ENCODE measurements around the gene FTH1. TPM values are rescaled to one million over a fixed set of nuclear protein-coding genes. Genes with fewer than 3 reads are reported as not detected.

The FTH1 gene
- total and polyA plus RNA-seq, 2 of the 4 experiments (the other 2 are of a cell fraction), result 344 to 2,516 TPM

- TF ChIP-seq RFX5 (IDR thresholded peaks at IDR 0.05; ENCODE audit: low read depth, low read length), result no peak
- no peak for TF ChIP-seq RCOR1 (IDR thresholded peaks at IDR 0.05; ENCODE audit: insufficient replicate concordance, low read length)
Measured at GRCh38 chr11:61955422-61956135, 11.9 kb downstream of the FTH1 start (continued).

DNA sequence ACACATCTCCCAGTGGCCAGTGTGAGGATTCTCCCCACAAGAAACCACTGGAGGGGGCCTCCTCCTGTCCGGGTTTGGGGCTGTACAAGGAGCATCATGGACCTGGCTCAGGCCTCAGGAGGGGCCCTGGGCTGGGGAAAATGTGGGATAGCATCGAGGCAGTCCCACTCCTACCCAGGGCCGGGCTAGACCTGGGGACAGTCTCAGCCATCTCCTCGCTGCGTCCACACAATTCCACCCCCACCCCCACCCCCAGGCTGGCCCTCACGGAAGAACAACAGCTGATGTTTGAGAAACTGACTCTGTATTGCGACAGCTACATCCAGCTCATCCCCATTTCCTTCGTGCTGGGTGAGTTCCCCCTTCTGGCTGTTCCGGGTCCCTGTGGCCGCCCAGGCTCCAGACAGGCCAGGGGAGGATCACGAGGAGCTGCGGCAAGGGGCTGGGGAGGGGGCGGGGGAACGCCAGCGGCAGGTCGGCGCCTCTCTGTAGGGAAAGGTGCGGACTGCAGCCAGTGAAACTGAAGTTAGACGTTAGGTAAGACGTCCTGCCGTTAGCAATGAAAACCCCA, 12.5 kb downstream of the FTH1 start:
- Histone ChIP-seq H3K36me3 (ENCODE audit: control insufficient read depth, insufficient read depth, low read length) (peaks cover 21% of the 10 kb centered on the region; the same call in 1 of the 2 replicates), H3K9me1 (ENCODE audit: insufficient read depth, low read length) (peaks cover 18% of the 10 kb centered on the region), H3K4me1 (ENCODE audit: control insufficient read depth, insufficient read depth, low read length) (peaks cover 11% of the 10 kb centered on the region), H3K9me3 (ENCODE audit: control insufficient read depth, insufficient read depth, low read length) (no peaks in the 10 kb centered on the region), H3K18ac (ENCODE audit: low read depth, low read length) (peak overlapping the region; percentile 90), H2BK15ac (ENCODE audit: low read depth, low read length) (peak overlapping the region; percentile 84; the same call in 2 of the 3 replicates), H4K91ac (ENCODE audit: insufficient read depth, low read depth, low read length) (peak overlapping the region; percentile 85), H3K27ac (ENCODE audit: insufficient read depth, low read length) (peak overlapping the region; percentile 92), H4K20me1 (ENCODE audit: insufficient read depth, low read length) (no peaks in the 10 kb centered on the region), H2AK5ac (ENCODE audit: low read depth, low read length) (peak overlapping the region; percentile 91), H2BK5ac (ENCODE audit: low read depth, low read length, poor library complexity, severe bottlenecking) (peak overlapping the region; percentile 67), H3K4me2 (ENCODE audit: low read depth, low read length) (peak overlapping the region; percentile 57), H3K23ac (ENCODE audit: low read depth, low read length) (peak overlapping the region; percentile 57), H2AFZ (replicated peaks; ENCODE audit: low read length, poor library complexity) (peak overlapping the region; percentile 91), H3K79me1 (ENCODE audit: low read depth in 1 of 2, low read length in 2 of 2) (peaks cover 0 to 24% of the 10 kb centered on the region in 2 experiments; a peak in 3 of 4 replicates), H3K56ac (ENCODE audit: extremely low read depth, insufficient read depth, low read length) (peak overlapping the region; percentile 33; the same call in 1 of the 2 replicates), H3K4me3 (ENCODE audit: insufficient read depth, low read depth, low read length) (peak overlapping the region; percentile 10), H4K5ac (ENCODE audit: low read depth, low read length) (peak overlapping the region; percentile 93), H3K9ac (ENCODE audit: low read depth, low read length) (peak overlapping the region; percentile 83), H2BK20ac (ENCODE audit: low read depth, low read length) (peak overlapping the region; percentile 81), H3K27me3 (ENCODE audit: control insufficient read depth, insufficient read depth, low read length) (no peaks in the 10 kb centered on the region), H2AK9ac (replicated peaks; ENCODE audit: low read depth, low read length, poor library complexity) (peak overlapping the region; percentile 83), H3K4ac (ENCODE audit: low read depth, low read length) (peak overlapping the region; percentile 96), H3K14ac (replicated peaks; ENCODE audit: low read depth, low read length) (peak overlapping the region; percentile 86), H4K8ac (ENCODE audit: low read depth in 2 of 2, low read length in 2 of 2) (peak overlapping the region; percentile 90 to 97), H2BK120ac (ENCODE audit: low read depth, low read length) (peak overlapping the region; percentile 94)
- ChIA-PET CTCF (interaction anchor here (0.7 to 2.6 kb wide), 5 partner anchors 11 to 153 kb away, joined by 3 to 11 read pairs (median 4); partner anchors contain the start of gene FTH1), POLR2A (ENCODE audit: unreplicated experiment) (interaction anchor here (0.5 to 1.0 kb wide), 7 partner anchors 9 to 170 kb away, joined by 3 to 13 read pairs (median 4); partner anchors contain the start of gene FTH1)
- BruUV-seq (replicated peaks), result no TSS peak
- intact Hi-C loops (cut with micrococcal nuclease) (no loop called here), in situ Hi-C loops (cut with MboI; ENCODE audit: low sequenced_read_pairs) (loop anchor here (5.0 to 10.0 kb wide), 2 partner anchors 120 to 158 kb away; no protein-coding TSS in a partner anchor), dilution Hi-C loops (cut with HindIII; ENCODE audit: low sequenced_read_pairs, unreplicated experiment) (no loop called here)
- WGBS, 2 experiments (ENCODE audit: extremely low coverage in 2 of 2, insufficient read length in 1 of 2), result 4% methylated on average over 4 of the region's 21 CpGs; no CpG with 5 or more reads in 1 of the 2 experiments
- DNase-seq (peak; percentile 87), ATAC-seq (ENCODE audit: low read depth) (peak; percentile 86)
- TF ChIP-seq NFE2L2 (IDR thresholded peaks at IDR 0.05; ENCODE audit: low read depth, low read length), result no peak
- TF ChIP-seq MXI1 (IDR thresholded peaks at IDR 0.05; ENCODE audit: borderline replicate concordance, low read depth, low read length), result no peak
- TF ChIP-seq, protein P1, sequence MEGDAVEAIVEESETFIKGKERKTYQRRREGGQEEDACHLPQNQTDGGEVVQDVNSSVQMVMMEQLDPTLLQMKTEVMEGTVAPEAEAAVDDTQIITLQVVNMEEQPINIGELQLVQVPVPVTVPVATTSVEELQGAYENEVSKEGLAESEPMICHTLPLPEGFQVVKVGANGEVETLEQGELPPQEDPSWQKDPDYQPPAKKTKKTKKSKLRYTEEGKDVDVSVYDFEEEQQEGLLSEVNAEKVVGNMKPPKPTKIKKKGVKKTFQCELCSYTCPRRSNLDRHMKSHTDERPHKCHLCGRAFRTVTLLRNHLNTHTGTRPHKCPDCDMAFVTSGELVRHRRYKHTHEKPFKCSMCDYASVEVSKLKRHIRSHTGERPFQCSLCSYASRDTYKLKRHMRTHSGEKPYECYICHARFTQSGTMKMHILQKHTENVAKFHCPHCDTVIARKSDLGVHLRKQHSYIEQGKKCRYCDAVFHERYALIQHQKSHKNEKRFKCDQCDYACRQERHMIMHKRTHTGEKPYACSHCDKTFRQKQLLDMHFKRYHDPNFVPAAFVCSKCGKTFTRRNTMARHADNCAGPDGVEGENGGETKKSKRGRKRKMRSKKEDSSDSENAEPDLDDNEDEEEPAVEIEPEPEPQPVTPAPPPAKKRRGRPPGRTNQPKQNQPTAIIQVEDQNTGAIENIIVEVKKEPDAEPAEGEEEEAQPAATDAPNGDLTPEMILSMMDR (conservative IDR thresholded peaks at IDR 0.05; ENCODE audit: low read depth, low read length), result peak; percentile 37
- no peak for TF ChIP-seq BHLHE40 (IDR thresholded peaks at IDR 0.05; ENCODE audit: low read depth, low read length)
- peak; percentile 61; the same call in 1 of the 2 replicates for TF ChIP-seq MAZ (IDR thresholded peaks at IDR 0.05; ENCODE audit: borderline replicate concordance, low read depth, low read length)
- peak; percentile 52; the same call in 1 of the 2 replicates for TF ChIP-seq USF2 (IDR thresholded peaks at IDR 0.05; ENCODE audit: low read depth, low read length)
- peak; percentile 96 for TF ChIP-seq CEBPB (IDR thresholded peaks at IDR 0.05; ENCODE audit: low read depth, low read length)
- TF ChIP-seq RAD21 (IDR thresholded peaks at IDR 0.05; ENCODE audit: low read length), result peak; percentile 44
- no peak for TF ChIP-seq CHD1 (IDR thresholded peaks at IDR 0.05; ENCODE audit: low read depth, low read length)
- TF ChIP-seq FOS (IDR thresholded peaks at IDR 0.05; ENCODE audit: low read depth, low read length), result no peak

Data from IMR-90 (cell line).